SJCRH30 (cell line): ENCODE results near the gene GPC6. TPM values are rescaled to one million over a fixed set of nuclear protein-coding genes. Genes with fewer than 3 reads are reported as not detected.

ENCODE experiments used
- DNase-seq, 2 experiments: peaks; one replicate each; pipeline ENCODE4 v3.0.0-alpha.2; 2015 to 2020
- H3K27ac ChIP-seq: fragments of 250-450 bp; sonication (Bioruptor Pico); 2 replicates; pipeline ENCODE4 v1.5.1; 2020; ENCODE audit warnings: mild to moderate bottlenecking, moderate library complexity
- H3K27me3 ChIP-seq: fragments of 250-450 bp; sonication (Bioruptor Pico); 2 replicates; pipeline ENCODE4 v1.5.1; 2020; ENCODE audit warnings: mild to moderate bottlenecking, moderate library complexity
- H3K36me3 ChIP-seq: fragments of 250-450 bp; sonication (Bioruptor Pico); 2 replicates; pipeline ENCODE4 v1.5.1; 2020; ENCODE audit warnings: mild to moderate bottlenecking, moderate library complexity
- H3K4me1 ChIP-seq: fragments of 250-450 bp; sonication (Bioruptor Pico); 2 replicates; pipeline ENCODE4 v1.5.1; 2020; ENCODE audit warnings: mild to moderate bottlenecking, moderate library complexity
- H3K4me3 ChIP-seq: fragments of 250-450 bp; sonication (Bioruptor Pico); 2 replicates; pipeline ENCODE4 v1.5.1; 2020; ENCODE audit warnings: mild to moderate bottlenecking, moderate library complexity
- H3K9me3 ChIP-seq: fragments of 250-450 bp; sonication (Bioruptor Pico); replicated peaks from 2 replicates; pipeline ENCODE4 v1.5.1; 2020; ENCODE audit warnings: mild to moderate bottlenecking, moderate library complexity
- total RNA-seq: library from RNA; depleted of rRNA; stranded (reverse); fragments of >200 nt; shearing (Covaris generic); gene quantifications from 2 replicates; pipeline ENCODE4 v1.2.3, GENCODE V29; 2014

GPC6 gene
- total RNA-seq, 1 experiment from 2014 or later, result 21.1 TPM

DNA sequence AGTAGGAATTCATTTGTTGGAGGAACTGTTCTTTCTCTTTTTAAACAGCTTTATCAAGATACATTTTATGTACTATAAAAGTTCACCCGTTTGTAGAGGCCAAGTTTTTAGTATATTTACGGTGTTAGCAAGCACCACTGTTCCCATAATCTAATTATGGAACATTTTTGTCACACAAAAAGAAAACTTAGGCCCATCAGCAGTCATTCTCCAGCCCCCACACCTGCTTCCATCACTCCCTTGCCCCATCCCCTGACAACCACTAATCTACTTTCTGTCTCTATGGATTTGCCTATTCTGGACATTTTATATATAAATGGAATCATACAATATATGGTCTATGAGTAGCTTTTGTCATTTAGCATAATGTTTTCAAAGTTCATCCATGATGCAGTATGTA lies 787.9 kb downstream of the GPC6 start:
- peaks cover 10% of the 10 kb centered on the region for H3K4me1 ChIP-seq
- H3K9me3 ChIP-seq, result 0 out of 2 replicates have a peak, but pooled peaks cover 3% of the 10 kb centered on the region
- H3K27ac ChIP-seq, result no peak overlapping the region
- 0 out of 2 replicates have a peak, but pooled peaks cover 2% of the 10 kb centered on the region for H3K36me3 ChIP-seq
- no peak overlapping the region for H3K4me3 ChIP-seq
- DNase-seq, result peak; percentile 57 to 69
- H3K27me3 ChIP-seq, result no peaks in the 10 kb centered on the region

DNA sequence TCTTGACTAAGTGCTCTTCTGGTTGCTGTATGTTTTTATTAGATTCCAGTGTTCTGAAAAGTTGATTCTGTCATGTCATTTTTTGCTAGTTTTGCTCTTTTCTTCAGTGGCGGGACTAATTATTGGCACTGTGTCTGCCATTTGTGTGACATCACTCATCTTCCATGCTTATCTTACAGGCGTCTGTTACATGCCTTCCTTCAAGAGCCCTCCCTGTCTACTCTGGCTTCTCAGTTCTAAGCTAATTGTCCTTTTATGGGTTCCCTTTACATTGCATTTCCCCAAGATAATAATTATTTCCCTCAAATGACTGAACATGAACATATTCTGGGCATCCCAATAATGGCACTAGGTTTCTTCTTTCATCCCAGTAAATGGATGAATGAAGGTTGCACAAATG lies 793.8 kb downstream of the GPC6 start:
- no peaks in the 10 kb centered on the region for H3K9me3 ChIP-seq
- no peaks in the 10 kb centered on the region for H3K27me3 ChIP-seq
- H3K4me3 ChIP-seq, result no peak overlapping the region
- H3K4me1 ChIP-seq, result no peaks in the 10 kb centered on the region
- no peak for DNase-seq
- H3K36me3 ChIP-seq, result no peaks in the 10 kb centered on the region
- no peak overlapping the region for H3K27ac ChIP-seq

DNA sequence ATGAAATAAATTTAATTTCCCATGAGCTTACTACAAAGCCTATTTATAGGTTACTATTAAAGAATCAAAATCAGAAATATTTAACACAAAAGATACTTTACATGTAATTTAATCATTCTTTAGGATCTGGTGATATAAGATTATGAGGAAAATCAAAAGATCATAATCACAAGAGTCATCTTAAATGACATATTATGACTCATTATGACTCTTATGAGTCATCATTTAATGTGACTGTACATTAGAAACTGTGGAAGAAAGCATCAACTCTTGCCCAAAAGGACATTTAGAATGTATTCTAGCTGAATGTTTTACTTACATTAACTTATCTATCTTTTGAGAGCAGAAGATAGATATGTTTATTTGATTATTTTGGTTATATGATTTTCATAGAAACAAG lies 794.2 kb downstream of the GPC6 start:
- no peaks in the 10 kb centered on the region for H3K9me3 ChIP-seq
- no peak overlapping the region for H3K4me3 ChIP-seq
- H3K36me3 ChIP-seq, result no peaks in the 10 kb centered on the region
- DNase-seq, result no peak
- no peaks in the 10 kb centered on the region for H3K4me1 ChIP-seq
- H3K27ac ChIP-seq, result no peak overlapping the region
- no peaks in the 10 kb centered on the region for H3K27me3 ChIP-seq

DNA sequence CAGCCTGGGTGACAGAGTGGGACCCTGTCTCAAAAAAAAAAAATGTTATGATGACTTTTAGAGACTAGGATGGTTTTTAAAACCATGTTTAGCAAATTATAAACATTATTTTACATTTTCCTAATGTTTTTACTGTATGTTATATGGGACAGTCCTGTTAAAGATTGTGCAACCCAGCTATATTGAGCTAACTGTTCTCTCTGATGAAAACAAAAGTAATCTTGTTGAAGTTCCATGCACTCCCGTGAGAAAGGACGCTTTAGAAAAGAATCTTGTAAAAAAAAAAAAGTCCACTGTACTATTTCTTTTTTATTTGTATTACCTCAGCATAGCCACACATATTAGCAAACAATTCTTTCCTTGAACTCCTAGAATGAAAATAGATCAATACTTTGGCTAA lies 801.6 kb downstream of the GPC6 start:
- DNase-seq, result no peak
- Histone ChIP-seq H3K27ac (no peak overlapping the region), H3K27me3 (no peaks in the 10 kb centered on the region), H3K4me1 (no peaks in the 10 kb centered on the region), H3K4me3 (no peak overlapping the region), H3K36me3 (no peaks in the 10 kb centered on the region), H3K9me3 (no peaks in the 10 kb centered on the region)

DNA sequence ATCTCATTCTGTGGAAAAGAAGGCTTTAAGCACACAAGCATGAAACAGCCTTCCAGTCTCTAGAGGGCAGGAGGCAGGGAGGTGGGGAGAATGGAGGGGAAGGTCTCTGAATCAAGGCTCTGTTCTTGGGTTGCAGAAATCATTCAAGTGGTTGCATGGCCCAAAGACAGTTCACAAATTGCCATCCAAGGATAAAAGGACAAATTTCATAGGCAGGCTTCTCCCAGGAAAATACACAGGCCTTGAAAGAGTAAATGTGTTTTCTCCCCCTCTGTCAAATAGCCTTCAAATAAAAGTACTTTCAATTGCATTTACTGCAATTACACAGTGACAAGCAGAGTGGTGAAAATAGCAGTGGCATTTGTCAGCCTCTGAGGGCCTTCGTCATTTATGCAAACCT lies 802.0 kb downstream of the GPC6 start:
- no peaks in the 10 kb centered on the region for H3K9me3 ChIP-seq
- no peak overlapping the region for H3K27ac ChIP-seq
- no peak for DNase-seq

DNA sequence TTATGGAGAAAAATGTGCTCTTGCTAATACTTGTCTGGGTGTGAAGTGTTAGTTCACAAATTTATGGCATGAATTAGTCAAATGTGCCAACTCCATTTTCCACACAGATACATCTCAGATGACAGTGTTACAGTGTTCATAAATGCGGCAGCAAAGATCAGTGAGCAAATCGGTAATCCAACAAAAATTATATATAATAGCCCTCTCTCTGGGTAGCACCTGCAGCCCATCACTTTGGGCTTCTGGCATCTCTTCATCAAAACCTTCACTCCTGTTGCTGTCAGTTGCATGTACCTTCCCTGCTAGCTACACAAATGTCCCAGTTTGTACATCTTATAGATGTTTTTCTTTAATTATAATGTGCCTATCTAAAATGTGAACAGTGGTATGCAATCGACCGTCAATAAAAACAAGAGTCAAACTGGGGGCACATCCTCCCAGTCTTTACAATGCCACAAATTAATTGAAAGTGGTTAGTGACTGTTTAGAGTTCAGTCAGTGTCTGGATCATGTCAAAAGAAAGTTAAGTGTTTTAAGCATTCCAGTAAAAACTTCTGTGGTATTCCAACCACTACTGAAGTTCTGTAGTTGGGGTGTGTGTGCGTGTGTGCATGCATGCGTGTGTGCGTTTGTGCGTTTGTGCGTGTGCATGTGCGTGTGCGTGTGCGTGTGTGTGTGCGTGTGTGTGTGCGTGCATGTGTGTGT lies 804.0 kb downstream of the GPC6 start:
- Histone ChIP-seq H3K27ac (no peak overlapping the region), H3K4me3 (no peak overlapping the region), H3K27me3 (no peaks in the 10 kb centered on the region), H3K4me1 (no peaks in the 10 kb centered on the region), H3K9me3 (no peaks in the 10 kb centered on the region), H3K36me3 (no peaks in the 10 kb centered on the region)
- DNase-seq, result no peak

More for the DNA sequence above, 802.0 kb downstream of the GPC6 start:
- no peaks in the 10 kb centered on the region for H3K4me1 ChIP-seq
- no peaks in the 10 kb centered on the region for H3K36me3 ChIP-seq
- H3K27me3 ChIP-seq, result no peaks in the 10 kb centered on the region
- H3K4me3 ChIP-seq, result no peak overlapping the region

DNA sequence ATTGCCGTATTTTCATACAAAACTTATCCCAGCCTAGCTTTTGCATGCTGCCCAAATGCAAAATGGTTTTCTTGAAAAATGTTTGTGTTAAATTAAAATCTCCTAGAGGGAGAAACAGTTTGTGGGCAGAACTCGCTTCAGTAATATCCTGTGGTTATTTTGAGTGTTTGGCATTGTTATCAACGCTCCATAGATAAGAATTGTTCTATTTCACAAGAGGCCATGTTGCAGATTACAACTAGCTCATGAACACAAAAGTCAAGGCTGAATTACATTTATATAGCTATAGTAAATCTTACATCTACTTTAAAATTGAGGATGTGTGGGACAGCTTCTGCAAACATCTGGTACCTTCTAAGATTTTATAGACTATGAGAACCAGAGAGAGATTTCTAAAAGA lies 805.0 kb downstream of the GPC6 start:
- no peak overlapping the region for H3K4me3 ChIP-seq
- no peaks in the 10 kb centered on the region for H3K27me3 ChIP-seq
- no peaks in the 10 kb centered on the region for H3K4me1 ChIP-seq
- no peak overlapping the region for H3K27ac ChIP-seq
- H3K9me3 ChIP-seq, result no peaks in the 10 kb centered on the region
- no peaks in the 10 kb centered on the region for H3K36me3 ChIP-seq
- DNase-seq, result no peak

DNA sequence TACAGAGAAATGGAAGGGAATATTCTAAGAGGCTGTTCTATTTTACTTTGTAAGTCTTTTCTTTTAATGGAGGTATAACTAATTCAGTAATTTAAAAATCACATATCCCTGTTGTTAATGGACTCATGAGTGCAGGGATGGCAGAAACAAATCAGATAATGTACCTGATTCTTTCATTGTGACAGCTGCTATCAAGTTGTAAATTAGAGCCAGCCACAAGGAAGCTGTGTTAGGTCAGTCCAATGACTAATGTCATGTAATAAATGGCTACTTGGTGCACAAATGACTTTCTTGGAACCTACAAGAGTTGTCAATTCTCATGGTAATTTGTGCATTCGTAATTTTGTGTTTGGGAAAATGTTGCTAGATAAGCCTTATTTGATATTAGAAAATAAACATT lies 806.5 kb downstream of the GPC6 start:
- Histone ChIP-seq H3K4me3 (no peak overlapping the region), H3K9me3 (no peaks in the 10 kb centered on the region), H3K27me3 (no peaks in the 10 kb centered on the region), H3K36me3 (no peaks in the 10 kb centered on the region), H3K27ac (no peak overlapping the region), H3K4me1 (no peaks in the 10 kb centered on the region)
- no peak for DNase-seq

DNA sequence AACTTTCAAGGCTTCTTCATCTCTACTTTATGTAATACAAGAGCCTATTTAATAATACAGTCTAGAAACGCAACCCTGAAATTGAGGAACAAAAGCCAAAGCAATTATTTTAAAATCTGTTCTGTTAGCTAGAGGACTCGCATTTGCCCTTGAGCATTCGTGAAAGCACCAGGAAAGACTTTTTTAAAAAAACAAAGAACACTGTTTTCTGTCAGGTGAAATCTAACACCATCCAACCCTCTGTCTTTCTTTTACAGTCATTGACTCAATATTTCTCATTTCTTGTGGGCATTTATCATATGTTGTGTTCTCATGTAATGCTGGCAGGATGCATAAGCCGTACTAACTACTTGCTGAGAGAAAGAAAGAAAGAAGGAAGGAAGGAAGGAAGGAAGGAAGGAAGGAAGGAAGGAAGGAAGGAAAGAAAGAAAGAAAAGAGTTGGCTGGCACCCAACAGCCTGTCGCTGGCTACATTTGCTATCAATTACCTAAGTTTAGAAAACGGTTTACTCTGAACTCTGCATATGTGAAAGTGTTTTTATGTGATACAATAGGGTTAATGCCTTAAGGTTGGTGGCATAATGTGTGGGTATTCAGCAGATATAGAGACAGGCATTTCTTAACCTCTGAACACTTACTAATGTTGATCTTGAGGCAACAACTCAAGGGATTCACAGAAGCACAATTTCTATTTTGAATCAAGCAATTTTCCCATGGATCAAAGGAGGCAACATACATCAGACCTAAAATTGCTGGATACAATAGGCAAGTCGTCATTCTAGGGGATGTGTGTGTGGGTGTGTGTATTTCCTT lies 807.4 kb downstream of the GPC6 start:
- no peaks in the 10 kb centered on the region for H3K9me3 ChIP-seq
- no peaks in the 10 kb centered on the region for H3K36me3 ChIP-seq
- no peak overlapping the region for H3K27ac ChIP-seq
- peak in 1 of 2 experiments; percentile 10 for DNase-seq
- H3K4me1 ChIP-seq, result no peaks in the 10 kb centered on the region
- no peak overlapping the region for H3K4me3 ChIP-seq
- no peaks in the 10 kb centered on the region for H3K27me3 ChIP-seq

DNA sequence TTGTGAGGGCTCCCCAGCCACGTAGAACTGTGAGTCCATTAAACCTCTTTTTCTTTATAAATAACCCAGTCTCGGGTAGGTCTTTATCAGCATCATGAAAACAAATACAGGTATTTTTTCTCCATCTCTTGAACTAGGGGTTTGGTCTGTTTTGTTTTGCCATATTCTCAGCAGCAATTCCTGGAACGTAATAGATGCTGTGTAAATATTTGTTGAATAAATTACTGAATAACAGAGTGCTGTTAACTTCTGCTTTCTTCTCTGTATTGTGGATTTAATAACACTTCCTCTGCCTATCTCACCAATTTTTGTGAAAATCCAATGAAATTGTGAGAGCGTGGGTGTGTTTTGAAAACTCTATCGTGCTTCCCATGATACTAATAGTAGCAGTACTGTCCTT lies 823.4 kb downstream of the GPC6 start:
- Histone ChIP-seq H3K36me3 (no peaks in the 10 kb centered on the region), H3K27me3 (no peaks in the 10 kb centered on the region), H3K9me3 (no peaks in the 10 kb centered on the region), H3K4me3 (no peak overlapping the region), H3K27ac (no peak overlapping the region), H3K4me1 (no peaks in the 10 kb centered on the region)
- DNase-seq, result no peak

DNA sequence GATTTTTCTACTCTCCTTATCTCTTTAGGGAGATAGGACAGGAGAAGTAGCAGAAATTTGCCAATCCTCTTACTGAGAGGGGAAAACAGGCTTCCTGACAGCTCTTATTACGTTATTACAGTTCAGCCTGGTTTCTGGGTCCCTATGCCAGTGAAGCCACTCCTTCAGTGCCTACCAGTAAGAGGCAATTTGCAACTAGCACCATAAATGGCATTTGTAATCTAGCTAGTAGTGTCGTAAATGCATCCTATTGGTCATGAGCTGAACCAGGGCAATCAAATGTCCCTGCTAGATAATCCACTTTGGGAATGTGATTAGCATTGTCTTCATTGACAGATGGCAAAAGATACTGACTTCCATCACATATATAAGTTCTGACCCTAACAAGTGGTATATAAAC lies 824.1 kb downstream of the GPC6 start:
- H3K4me3 ChIP-seq, result no peak overlapping the region
- H3K27me3 ChIP-seq, result no peaks in the 10 kb centered on the region
- no peaks in the 10 kb centered on the region for H3K9me3 ChIP-seq
- no peaks in the 10 kb centered on the region for H3K4me1 ChIP-seq
- H3K27ac ChIP-seq, result no peak overlapping the region
- no peaks in the 10 kb centered on the region for H3K36me3 ChIP-seq
- DNase-seq, result no peak

DNA sequence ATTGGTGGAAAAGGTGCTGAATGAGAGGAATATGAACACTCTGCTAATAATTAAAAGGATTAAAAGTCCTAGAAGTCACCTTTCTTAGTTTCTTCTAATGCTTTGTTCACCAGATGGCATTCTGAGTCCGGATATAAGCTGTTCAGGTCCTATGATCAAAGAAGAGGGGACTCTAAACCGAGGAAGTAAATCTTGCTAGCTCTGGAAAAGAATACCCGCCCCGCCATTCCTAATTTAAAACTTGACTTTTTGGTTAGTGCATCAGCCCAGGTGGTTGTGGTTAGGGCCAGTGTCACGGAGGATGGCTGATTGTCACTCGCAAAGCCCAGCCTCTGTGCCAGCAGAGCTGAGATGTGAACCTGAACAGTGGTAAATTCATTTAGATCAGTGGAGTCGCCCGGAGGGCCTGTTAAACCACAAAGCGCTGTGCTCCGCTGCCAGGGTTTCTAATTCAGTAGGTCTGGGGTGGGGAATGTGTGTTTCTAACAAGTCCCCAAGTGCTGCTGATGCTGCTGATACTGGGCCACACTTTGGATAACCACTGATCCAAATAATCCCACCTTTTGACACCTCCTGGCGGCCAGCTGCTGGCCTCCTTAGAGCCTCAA lies 827.5 kb downstream of the GPC6 start:
- no peak overlapping the region for H3K27ac ChIP-seq

DNA sequence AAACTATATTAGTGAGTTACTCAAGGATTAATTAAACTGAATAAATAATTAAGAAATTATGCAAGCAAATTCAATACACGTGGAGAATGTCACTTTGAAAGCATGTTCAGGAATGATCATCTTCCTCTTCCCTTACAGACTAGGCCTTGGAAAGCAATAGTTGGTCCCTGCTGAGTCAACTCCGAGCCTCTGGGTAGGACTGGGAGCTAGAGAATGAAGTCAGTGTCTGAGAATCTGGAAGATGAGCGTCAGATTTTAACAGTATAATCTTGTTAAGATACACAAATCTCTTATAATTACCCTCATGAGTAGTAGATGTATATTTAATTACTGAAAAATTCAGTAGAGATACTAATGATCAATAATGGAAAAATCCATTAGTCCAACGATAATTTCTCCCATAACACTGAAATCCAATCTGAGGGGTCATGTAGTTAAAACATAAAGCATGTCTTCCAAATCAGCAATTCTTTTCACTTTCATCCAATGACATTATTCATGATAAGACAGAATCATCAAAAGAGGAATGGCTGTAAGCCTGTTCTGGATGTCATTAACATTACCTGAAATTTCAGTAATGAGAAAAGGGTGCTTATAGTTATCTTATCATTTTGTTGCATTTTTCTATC lies 829.9 kb downstream of the GPC6 start:
- DNase-seq, result no peak
- Histone ChIP-seq H3K36me3 (no peaks in the 10 kb centered on the region), H3K27ac (no peak overlapping the region), H3K4me3 (no peak overlapping the region), H3K4me1 (no peaks in the 10 kb centered on the region), H3K9me3 (no peaks in the 10 kb centered on the region), H3K27me3 (no peaks in the 10 kb centered on the region)

More for the DNA sequence above, 827.5 kb downstream of the GPC6 start:
- Histone ChIP-seq H3K27me3 (no peaks in the 10 kb centered on the region), H3K9me3 (no peaks in the 10 kb centered on the region), H3K36me3 (no peaks in the 10 kb centered on the region), H3K4me3 (no peak overlapping the region), H3K4me1 (no peaks in the 10 kb centered on the region)
- DNase-seq, result peak in 1 of 2 experiments; percentile 9

DNA sequence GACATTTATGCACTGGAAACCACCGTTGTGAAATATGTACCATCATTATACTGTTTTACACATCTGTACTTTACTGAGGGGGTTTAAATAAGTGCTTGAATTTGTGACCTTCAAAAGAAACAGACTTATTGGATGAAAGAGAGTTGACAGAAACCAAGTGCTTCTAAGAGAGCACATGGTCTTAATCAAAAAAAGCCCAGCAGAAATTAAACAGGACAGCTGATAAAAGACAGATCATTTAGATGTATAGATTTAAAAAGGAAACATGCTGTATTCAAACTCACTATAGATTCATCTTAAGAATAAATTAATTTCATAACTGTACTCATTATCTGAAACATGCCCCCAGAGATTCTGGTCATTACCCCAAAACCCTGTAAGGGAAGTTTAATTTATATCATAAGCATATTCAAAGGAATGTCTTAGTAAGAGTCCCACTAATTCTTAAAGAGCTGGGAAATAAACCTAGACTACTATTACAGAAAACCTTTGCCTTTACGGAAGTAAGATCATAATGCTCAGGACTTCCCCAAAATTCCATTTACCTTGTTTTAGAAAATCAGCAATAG lies 831.1 kb downstream of the GPC6 start:
- Histone ChIP-seq H3K27ac (no peak overlapping the region), H3K4me3 (no peak overlapping the region), H3K4me1 (no peaks in the 10 kb centered on the region), H3K9me3 (no peaks in the 10 kb centered on the region), H3K27me3 (no peaks in the 10 kb centered on the region), H3K36me3 (no peaks in the 10 kb centered on the region)
- DNase-seq, result no peak
